IMR-90 (cell line): ENCODE results near the gene ADAMTS19. TPM values are rescaled to one million over a fixed set of nuclear protein-coding genes. Genes with fewer than 3 reads are reported as not detected.

Source experiments
- ATAC-seq: fragments of 200-7000 bp; cut with Tn5 transposase; 2 replicates; pipeline ENCODE4 v1.9.1; 2020; ENCODE audit warnings: low read depth, mild to moderate bottlenecking, moderate library complexity
- BruUV-seq: library from RNA; stranded (reverse); fragments of 400-500 nt; replicated peaks from 2 replicates; lab custom pipeline; 2021; lab: Mats Ljungman, UMichigan
- CTCF ChIA-PET: fragments of 300-600 bp; formaldehyde crosslinking; extraction: SDS; loops from one replicate; lab custom pipeline; 2021; ENCODE audit warnings: antibody characterized with exemption; lab: Yijun Ruan, JAX
- POLR2A ChIA-PET: fragments of 300-600 bp; sonication (Branson Sonifier 250); formaldehyde crosslinking; loops from one replicate; lab custom pipeline; 2022; ENCODE audit warnings: antibody characterized with exemption; ENCODE audit not compliant: unreplicated experiment; lab: Charles Lee
- DNase-seq: peaks from one replicate; pipeline ENCODE4 v3.0.0; 2013
- H2AFZ ChIP-seq: replicated peaks from 2 replicates; pipeline ENCODE3; 2013; ENCODE audit warnings: low read length, mild to moderate bottlenecking; ENCODE audit not compliant: poor library complexity
- H2AK5ac ChIP-seq: 2 replicates; pipeline ENCODE4 v1.6.1; 2013; ENCODE audit warnings: low read depth, low read length, inconsistent platforms
- H2AK9ac ChIP-seq: replicated peaks from 2 replicates; pipeline ENCODE3; 2013; ENCODE audit warnings: mild to moderate bottlenecking, low read depth, low read length, moderate library complexity; ENCODE audit not compliant: poor library complexity
- H2BK120ac ChIP-seq: 2 replicates; pipeline ENCODE4 v1.6.1; 2013; ENCODE audit warnings: low read depth, low read length, inconsistent platforms
- H2BK15ac ChIP-seq: 3 replicates; pipeline ENCODE4 v1.6.1; 2013; ENCODE audit warnings: low read depth, low read length, inconsistent platforms
- H2BK20ac ChIP-seq: 2 replicates; pipeline ENCODE4 v1.6.1; 2013; ENCODE audit warnings: low read depth, mild to moderate bottlenecking, inconsistent platforms, low read length, moderate library complexity
- H2BK5ac ChIP-seq: 2 replicates; pipeline ENCODE4 v1.6.1; 2013; ENCODE audit warnings: mild to moderate bottlenecking, low read depth, low read length, inconsistent platforms; ENCODE audit not compliant: poor library complexity, severe bottlenecking
- H3K14ac ChIP-seq: replicated peaks from 2 replicates; pipeline ENCODE4 v1.6.1; 2013; ENCODE audit warnings: low read depth, low read length, inconsistent platforms
- H3K18ac ChIP-seq: 2 replicates; pipeline ENCODE4 v1.6.1; 2013; ENCODE audit warnings: low read depth, low read length, control low read depth
- H3K23ac ChIP-seq: 2 replicates; pipeline ENCODE4 v1.6.1; 2013; ENCODE audit warnings: low read depth, low read length, inconsistent platforms
- H3K27ac ChIP-seq: 2 replicates; pipeline ENCODE4 v1.5.1; 2013; ENCODE audit warnings: mild to moderate bottlenecking, control low read depth, low read length; ENCODE audit not compliant: insufficient read depth
- H3K27me3 ChIP-seq: 2 replicates; pipeline ENCODE4 v1.6.1; 2013; ENCODE audit warnings: low read length; ENCODE audit not compliant: control insufficient read depth, insufficient read depth
- H3K36me3 ChIP-seq: 2 replicates; pipeline ENCODE4 v1.6.1; 2013; ENCODE audit warnings: low read length, mixed read lengths; ENCODE audit not compliant: control insufficient read depth, insufficient read depth
- H3K4ac ChIP-seq: 2 replicates; pipeline ENCODE4 v1.6.1; 2013; ENCODE audit warnings: low read depth, low read length, inconsistent platforms
- H3K4me1 ChIP-seq: 2 replicates; pipeline ENCODE4 v1.6.1; 2013; ENCODE audit warnings: low read length, mixed read lengths; ENCODE audit not compliant: control insufficient read depth, insufficient read depth
- H3K4me2 ChIP-seq: 2 replicates; pipeline ENCODE4 v1.6.1; 2013; ENCODE audit warnings: low read depth, mild to moderate bottlenecking, control low read depth, low read length, moderate library complexity
- H3K4me3 ChIP-seq: 2 replicates; pipeline ENCODE4 v1.5.1; 2013; ENCODE audit warnings: low read depth, mild to moderate bottlenecking, control low read depth, low read length, moderate library complexity; ENCODE audit not compliant: insufficient read depth
- H3K56ac ChIP-seq: 2 replicates; pipeline ENCODE4 v1.6.1; 2013; ENCODE audit warnings: low read length, inconsistent platforms; ENCODE audit not compliant: insufficient read depth; ENCODE audit errors: extremely low read depth
- H3K79me1 ChIP-seq, 2 experiments: 2 replicates each; pipeline ENCODE4 v1.6.1; 2013; ENCODE audit warnings: low read length in 2 of 2, inconsistent platforms in 1 of 2, low read depth in 1 of 2
- H3K9ac ChIP-seq: 2 replicates; pipeline ENCODE4 v1.6.1; 2013; ENCODE audit warnings: low read depth, low read length, control low read depth
- H3K9me1 ChIP-seq: 2 replicates; pipeline ENCODE4 v1.6.1; 2013; ENCODE audit warnings: low read length, inconsistent platforms; ENCODE audit not compliant: insufficient read depth
- H3K9me3 ChIP-seq: 2 replicates; pipeline ENCODE4 v1.6.1; 2013; ENCODE audit warnings: low read length; ENCODE audit not compliant: control insufficient read depth, insufficient read depth
- H4K20me1 ChIP-seq: 2 replicates; pipeline ENCODE4 v1.6.1; 2013; ENCODE audit warnings: low read length, inconsistent platforms; ENCODE audit not compliant: insufficient read depth
- H4K5ac ChIP-seq: 2 replicates; pipeline ENCODE4 v1.6.1; 2013; ENCODE audit warnings: mild to moderate bottlenecking, low read depth, low read length, control low read depth
- H4K8ac ChIP-seq, 2 experiments: 2 replicates each; pipeline ENCODE4 v1.6.1; 2013; ENCODE audit warnings: low read depth in 2 of 2, low read length in 2 of 2, control low read depth in 1 of 2, inconsistent platforms in 1 of 2
- H4K91ac ChIP-seq: 2 replicates; pipeline ENCODE4 v1.6.1; 2013; ENCODE audit warnings: low read depth, low read length, inconsistent platforms; ENCODE audit not compliant: insufficient read depth
- CHD1 ChIP-seq: IDR thresholded peaks from 2 replicates; pipeline ENCODE4 v1.6.1; 2012; ENCODE audit warnings: low read depth, low read length, improper control_type of control experiment
- MAFK ChIP-seq: IDR thresholded peaks from 2 replicates; pipeline ENCODE4 v1.6.1; 2012; ENCODE audit warnings: low read depth, low read length, improper control_type of control experiment
- MAZ ChIP-seq: IDR thresholded peaks from 2 replicates; pipeline ENCODE4 v1.6.1; 2012; ENCODE audit warnings: low read depth, mild to moderate bottlenecking, low read length, improper control_type of control experiment, moderate library complexity, borderline replicate concordance
- NFE2L2 ChIP-seq: fragments of 150-350 bp; IDR thresholded peaks from 2 replicates; pipeline ENCODE4 v1.6.1; 2016; ENCODE audit warnings: low read depth, mild to moderate bottlenecking, low read length
- RAD21 ChIP-seq: IDR thresholded peaks from 2 replicates; pipeline ENCODE4 v1.6.1; 2012; ENCODE audit warnings: low read length, improper control_type of control experiment
- SMC3 ChIP-seq: fragments of 150-350 bp; IDR thresholded peaks from 2 replicates; pipeline ENCODE4 v1.6.1; 2016; ENCODE audit warnings: low read depth, mild to moderate bottlenecking, antibody characterized with exemption, low read length, moderate library complexity
- WGBS, 2 experiments: methylation state at CpG; one replicate each; pipeline versions ENCODE4 v1.1.5 to v1.1.7; 2013; ENCODE audit warnings: missing lambda C conversion rate in 2 of 2; ENCODE audit not compliant: insufficient read length in 1 of 2; ENCODE audit errors: extremely low coverage in 2 of 2; 5-methylcytosine and 5-hydroxymethylcytosine counted together
- dilution Hi-C: fragments of 300-500 bp; cut with HindIII; formaldehyde crosslinking; loops from one replicate; pipeline ENCODE4 v1.14.3; 2018; ENCODE audit warnings: low sequenced_read_pairs; ENCODE audit not compliant: unreplicated experiment
- in situ Hi-C: fragments of 300-500 bp; cut with MboI; formaldehyde crosslinking; loops from 3 replicates; pipeline ENCODE4 v1.14.3; 2019; ENCODE audit warnings: low sequenced_read_pairs, inconsistent platforms, mixed read lengths
- intact Hi-C: fragments of 100-400 bp; cut with micrococcal nuclease; formaldehyde crosslinking; loops from 2 replicates; pipeline ENCODE4 v1.10.0; 2022
- polyA plus RNA-seq, 3 experiments: library from polyadenylated mRNA; depleted of rRNA; stranded (reverse); fragments of >200 nt; gene quantifications; 2 replicates each; pipeline ENCODE4 v1.2.3, GENCODE V29; 2012; ENCODE audit warnings: low replicate concordance in 1 of 3
- total RNA-seq: library from RNA; depleted of rRNA; stranded (reverse); fragments of >200 nt; gene quantifications from 2 replicates; pipeline ENCODE4 v1.2.3, GENCODE V29; 2012
- TF ChIP-seq, protein P1 (sequence below): conservative IDR thresholded peaks from 2 replicates; pipeline ENCODE4 v1.5.1; 2012; ENCODE audit warnings: mild to moderate bottlenecking, low read depth, low read length, improper control_type of control experiment

The ADAMTS19 gene
- total and polyA plus RNA-seq, 2 of the 4 experiments (the other 2 are of a cell fraction), result under 0.01 to 0.17 TPM

DNA sequence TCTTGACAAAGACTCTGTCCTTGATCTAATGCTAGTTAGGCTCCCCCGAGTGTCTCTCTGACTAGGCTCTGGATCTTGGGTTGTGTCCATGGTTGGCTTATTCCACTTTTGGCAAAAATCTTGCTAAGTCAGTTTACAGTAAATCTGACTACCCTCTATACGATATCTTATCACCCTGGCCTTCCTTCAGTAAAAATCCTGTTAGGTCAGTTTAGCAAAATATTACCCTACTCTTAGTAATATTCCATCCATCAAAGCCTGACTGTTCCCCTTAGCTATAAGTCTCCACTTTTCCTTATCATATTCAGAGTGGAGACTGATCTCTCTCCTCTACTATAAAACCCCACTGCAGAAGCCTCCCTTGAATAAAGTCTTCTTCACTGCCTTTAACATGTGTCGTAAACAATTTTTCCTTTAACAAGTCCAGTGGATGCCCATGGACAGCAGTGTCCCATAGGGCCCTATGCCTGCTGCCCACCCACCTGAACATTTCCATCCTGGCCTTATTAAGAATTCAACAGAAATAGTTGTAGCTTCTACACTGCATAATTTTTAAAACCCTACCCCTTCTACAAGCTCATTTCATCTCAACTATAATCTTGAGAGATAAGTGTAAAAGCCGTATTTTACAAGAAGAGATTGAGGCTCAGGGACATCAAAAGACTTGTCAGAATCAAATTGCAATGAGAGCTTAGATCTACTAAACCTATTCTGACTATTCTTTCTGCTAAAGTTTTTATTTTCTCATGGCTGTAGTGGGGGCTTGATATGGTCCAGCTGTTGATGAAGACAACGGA lies 310.1 kb downstream of the ADAMTS19 start (continued):
- TF ChIP-seq MAFK, result no peak

DNA sequence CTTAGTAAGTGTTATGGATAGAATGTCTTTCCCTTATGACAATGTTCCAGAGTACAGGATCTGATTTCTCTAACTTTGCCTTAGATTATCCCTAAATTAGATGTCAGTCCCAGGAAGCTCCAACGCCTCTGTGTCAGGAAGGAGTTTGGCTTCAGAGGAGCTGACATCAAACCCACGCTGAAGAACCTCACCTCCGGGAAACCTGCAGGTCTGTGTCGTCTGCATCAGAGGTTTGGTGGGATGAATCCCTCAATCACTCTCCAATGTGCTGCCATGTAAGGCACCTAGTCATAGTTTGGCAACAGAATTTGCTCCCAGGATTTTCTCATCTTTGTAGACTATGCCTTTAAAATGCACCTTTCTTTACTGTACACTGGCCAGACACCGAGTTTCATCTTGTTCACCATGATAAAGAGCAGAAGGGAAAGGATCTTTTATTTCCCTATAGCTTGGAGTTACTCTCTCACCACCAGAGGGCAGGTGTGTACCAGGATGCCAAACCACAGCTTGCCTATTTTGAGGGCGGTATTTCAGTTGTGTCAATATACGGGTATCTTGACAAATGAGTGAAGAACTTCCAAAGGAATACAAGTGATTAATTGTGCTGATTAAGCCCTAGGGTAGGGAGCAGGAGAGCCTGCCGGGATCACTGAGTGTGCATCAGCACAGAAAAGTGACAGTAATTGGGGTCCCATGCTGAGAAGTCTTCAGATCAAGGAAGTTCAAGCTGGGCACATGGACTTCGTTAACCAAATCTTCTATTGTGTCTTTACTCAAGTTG lies 311.1 kb downstream of the ADAMTS19 start:
- H3K23ac ChIP-seq, result no peak overlapping the region
- no peak overlapping the region for H4K8ac ChIP-seq
- H3K14ac ChIP-seq, result no peak overlapping the region
- H3K27ac ChIP-seq, result no peak overlapping the region
- CTCF ChIA-PET, result interaction anchor here (0.5 to 2.8 kb wide), 11 partner anchors 12 to 1338 kb away, joined by 3 to 11 read pairs (median 3); no protein-coding TSS in a partner anchor
- WGBS, 2 experiments, result 32% methylated on average over 5 of the region's 9 CpGs; no CpG with 5 or more reads in 1 of the 2 experiments
- H2AK9ac ChIP-seq, result no peak overlapping the region
- TF ChIP-seq NFE2L2, result no peak
- no peak for TF ChIP-seq MAZ
- no peak for TF ChIP-seq CHD1
- TF ChIP-seq, protein P1, sequence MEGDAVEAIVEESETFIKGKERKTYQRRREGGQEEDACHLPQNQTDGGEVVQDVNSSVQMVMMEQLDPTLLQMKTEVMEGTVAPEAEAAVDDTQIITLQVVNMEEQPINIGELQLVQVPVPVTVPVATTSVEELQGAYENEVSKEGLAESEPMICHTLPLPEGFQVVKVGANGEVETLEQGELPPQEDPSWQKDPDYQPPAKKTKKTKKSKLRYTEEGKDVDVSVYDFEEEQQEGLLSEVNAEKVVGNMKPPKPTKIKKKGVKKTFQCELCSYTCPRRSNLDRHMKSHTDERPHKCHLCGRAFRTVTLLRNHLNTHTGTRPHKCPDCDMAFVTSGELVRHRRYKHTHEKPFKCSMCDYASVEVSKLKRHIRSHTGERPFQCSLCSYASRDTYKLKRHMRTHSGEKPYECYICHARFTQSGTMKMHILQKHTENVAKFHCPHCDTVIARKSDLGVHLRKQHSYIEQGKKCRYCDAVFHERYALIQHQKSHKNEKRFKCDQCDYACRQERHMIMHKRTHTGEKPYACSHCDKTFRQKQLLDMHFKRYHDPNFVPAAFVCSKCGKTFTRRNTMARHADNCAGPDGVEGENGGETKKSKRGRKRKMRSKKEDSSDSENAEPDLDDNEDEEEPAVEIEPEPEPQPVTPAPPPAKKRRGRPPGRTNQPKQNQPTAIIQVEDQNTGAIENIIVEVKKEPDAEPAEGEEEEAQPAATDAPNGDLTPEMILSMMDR, result peak; percentile 65
- TF ChIP-seq SMC3, result peak; percentile 61
- peak; percentile 63 for TF ChIP-seq RAD21
- H3K4me3 ChIP-seq, result no peak overlapping the region
- no peaks in the 10 kb centered on the region for H3K4me1 ChIP-seq
- no peaks in the 10 kb centered on the region for H4K20me1 ChIP-seq
- DNase-seq (peak; percentile 22), ATAC-seq (peak; percentile 66)
- intact Hi-C loops, result loop anchor here (1.0 kb wide), 2 partner anchors 81 to 1339 kb away; no protein-coding TSS in a partner anchor
- no peak overlapping the region for H3K4ac ChIP-seq
- no peaks in the 10 kb centered on the region for H3K36me3 ChIP-seq
- H2AFZ ChIP-seq, result no peak overlapping the region
- H3K56ac ChIP-seq, result no peak overlapping the region
- H2BK120ac ChIP-seq, result no peak overlapping the region
- no peak overlapping the region for H4K91ac ChIP-seq
- no peaks in the 10 kb centered on the region for H3K9me3 ChIP-seq
- in situ Hi-C loops, result loop anchor here (10.0 kb wide), 1 partner anchor 866 kb away; no protein-coding TSS in a partner anchor
- no peaks in the 10 kb centered on the region for H3K27me3 ChIP-seq
- no peak overlapping the region for H2AK5ac ChIP-seq
- H3K4me2 ChIP-seq, result no peak overlapping the region
- no peaks in the 10 kb centered on the region for H3K9me1 ChIP-seq
- H3K9ac ChIP-seq, result no peak overlapping the region
- no peaks in the 10 kb centered on the region for H3K79me1 ChIP-seq
- H4K5ac ChIP-seq, result no peak overlapping the region
- no peak overlapping the region for H2BK20ac ChIP-seq
- dilution Hi-C loops, result no loop called here
- no peak overlapping the region for H3K18ac ChIP-seq
- no peak overlapping the region for H2BK15ac ChIP-seq
- POLR2A ChIA-PET, result no interaction called here
- BruUV-seq, result no TSS peak
- H2BK5ac ChIP-seq, result no peak overlapping the region
